ES-I3 (cell line): ENCODE results near the gene RAC2.
"Not testable (repeated sequence)": the region's sequence is repeated elsewhere in the genome, so short reads cannot be mapped to it uniquely, and the experiment has no call there.

Experiments used
- H3K36me3 ChIP-seq: 2 replicates; pipeline ENCODE4 v1.6.1; 2013; ENCODE audit warnings: mild to moderate bottlenecking, low read length, control low read depth, moderate library complexity; ENCODE audit not compliant: insufficient read depth
- H3K4me1 ChIP-seq: 2 replicates; pipeline ENCODE4 v1.6.1; 2013; ENCODE audit warnings: mild to moderate bottlenecking, control low read depth, low read length; ENCODE audit not compliant: insufficient read depth
- H3K9ac ChIP-seq: 2 replicates; pipeline ENCODE4 v1.6.1; 2013; ENCODE audit warnings: low read depth, mild to moderate bottlenecking, low read length, moderate library complexity
- H3K9me3 ChIP-seq: 2 replicates; pipeline ENCODE4 v1.6.1; 2013; ENCODE audit warnings: mild to moderate bottlenecking, low read length, moderate library complexity; ENCODE audit not compliant: control insufficient read depth, insufficient read depth

Gene RAC2

DNA sequence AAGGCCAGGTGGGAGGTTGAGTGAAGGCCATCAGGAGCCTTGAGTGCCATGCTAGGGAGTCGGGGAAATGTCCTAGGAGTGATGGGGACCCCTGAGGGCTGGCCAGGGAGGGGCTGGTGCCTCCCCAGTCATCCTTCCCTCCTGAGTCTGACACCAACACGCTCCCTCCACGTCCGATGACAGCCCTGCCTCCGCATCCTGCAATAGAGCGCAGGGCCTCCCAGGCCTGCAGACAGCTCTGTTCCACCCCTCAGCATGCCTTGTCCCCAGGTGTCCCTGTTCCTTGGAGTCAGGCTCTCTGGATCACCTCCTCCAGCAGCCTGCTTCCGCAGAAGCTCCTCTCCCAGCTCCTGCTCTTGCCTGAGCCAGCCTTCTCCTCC, 3.1 kb downstream of the RAC2 start:
- peaks cover 24% of the 10 kb centered on the region; the same call in 1 of the 2 replicates for H3K4me1 ChIP-seq
- H3K9ac ChIP-seq: no peak overlapping the region
- H3K36me3 ChIP-seq: no peaks in the 10 kb centered on the region
- H3K9me3 ChIP-seq: no peaks in the 10 kb centered on the region

GRCh38 chr22:37240240-37240940, 3.7 kb downstream of the RAC2 start:
- Histone ChIP-seq H3K36me3 (no peaks in the 10 kb centered on the region), H3K4me1 (peaks cover 19% of the 10 kb centered on the region; the same call in 1 of the 2 replicates), H3K9me3 (no peaks in the 10 kb centered on the region), H3K9ac (no peak overlapping the region)

- Histone ChIP-seq H3K9me3 (no peaks in the 10 kb centered on the region), H3K36me3 (no peaks in the 10 kb centered on the region), H3K9ac (no peak overlapping the region), H3K4me1 (peaks cover 16% of the 10 kb centered on the region; the same call in 1 of the 2 replicates)
Observed at GRCh38 chr22:37239336-37240239, 4.5 kb downstream of the RAC2 start.

- H3K9ac ChIP-seq: no peak overlapping the region
- no peaks in the 10 kb centered on the region for H3K36me3 ChIP-seq
- peaks cover 6% of the 10 kb centered on the region; the same call in 1 of the 2 replicates for H3K4me1 ChIP-seq
Observed at GRCh38 chr22:37237371-37238268, 6.4 kb downstream of the RAC2 start.

GRCh38 chr22:37235897-37236607, 8.0 kb downstream of the RAC2 start:
- no peaks in the 10 kb centered on the region for H3K9me3 ChIP-seq
- H3K36me3 ChIP-seq: no peaks in the 10 kb centered on the region
- H3K9ac ChIP-seq: no peak overlapping the region
- no peaks in the 10 kb centered on the region for H3K4me1 ChIP-seq

More at GRCh38 chr22:37237371-37238268, 6.4 kb downstream of the RAC2 start:
- H3K9me3 ChIP-seq: no peaks in the 10 kb centered on the region

GRCh38 chr22:37234736-37235711, 9.0 kb downstream of the RAC2 start:
- no peaks in the 10 kb centered on the region for H3K9me3 ChIP-seq
- H3K9ac ChIP-seq: no peak overlapping the region
- H3K4me1 ChIP-seq: peaks cover 5% of the 10 kb centered on the region; the same call in 1 of the 2 replicates
- H3K36me3 ChIP-seq: no peaks in the 10 kb centered on the region

GRCh38 chr22:37233751-37234631, 10.1 kb downstream of the RAC2 start:
- H3K9me3 ChIP-seq: no peaks in the 10 kb centered on the region
- H3K9ac ChIP-seq: no peak overlapping the region
- H3K4me1 ChIP-seq: peaks cover 5% of the 10 kb centered on the region; the same call in 1 of the 2 replicates
- H3K36me3 ChIP-seq: no peaks in the 10 kb centered on the region

DNA sequence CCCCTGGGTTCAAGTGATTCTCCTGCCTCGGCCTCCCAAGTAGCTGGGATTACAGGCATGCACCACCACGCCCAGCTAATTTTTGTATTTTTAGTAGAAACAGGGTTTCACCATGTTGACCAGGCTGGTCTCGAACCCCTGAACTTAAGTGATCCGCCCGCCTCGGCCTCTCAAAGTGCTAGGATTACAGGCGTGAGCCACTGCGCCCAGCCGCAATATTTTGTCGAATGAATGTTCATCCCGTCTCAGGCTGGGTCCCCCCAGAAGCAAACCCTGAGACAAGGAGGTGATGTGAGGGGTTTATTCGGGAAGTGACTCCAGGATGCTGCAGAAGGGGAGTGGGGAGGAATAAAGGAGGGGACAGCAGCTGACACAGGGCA, 10.7 kb downstream of the RAC2 start:
- H3K9me3 ChIP-seq, H3K9ac ChIP-seq, H3K36me3 ChIP-seq, H3K4me1 ChIP-seq: not testable (repeated sequence)

- peaks cover 5% of the 10 kb centered on the region; the same call in 1 of the 2 replicates for H3K4me1 ChIP-seq
- H3K9ac ChIP-seq: no peak overlapping the region
- no peaks in the 10 kb centered on the region for H3K36me3 ChIP-seq
- no peaks in the 10 kb centered on the region for H3K9me3 ChIP-seq
Observed at GRCh38 chr22:37232140-37232998, 11.7 kb downstream of the RAC2 start.

DNA sequence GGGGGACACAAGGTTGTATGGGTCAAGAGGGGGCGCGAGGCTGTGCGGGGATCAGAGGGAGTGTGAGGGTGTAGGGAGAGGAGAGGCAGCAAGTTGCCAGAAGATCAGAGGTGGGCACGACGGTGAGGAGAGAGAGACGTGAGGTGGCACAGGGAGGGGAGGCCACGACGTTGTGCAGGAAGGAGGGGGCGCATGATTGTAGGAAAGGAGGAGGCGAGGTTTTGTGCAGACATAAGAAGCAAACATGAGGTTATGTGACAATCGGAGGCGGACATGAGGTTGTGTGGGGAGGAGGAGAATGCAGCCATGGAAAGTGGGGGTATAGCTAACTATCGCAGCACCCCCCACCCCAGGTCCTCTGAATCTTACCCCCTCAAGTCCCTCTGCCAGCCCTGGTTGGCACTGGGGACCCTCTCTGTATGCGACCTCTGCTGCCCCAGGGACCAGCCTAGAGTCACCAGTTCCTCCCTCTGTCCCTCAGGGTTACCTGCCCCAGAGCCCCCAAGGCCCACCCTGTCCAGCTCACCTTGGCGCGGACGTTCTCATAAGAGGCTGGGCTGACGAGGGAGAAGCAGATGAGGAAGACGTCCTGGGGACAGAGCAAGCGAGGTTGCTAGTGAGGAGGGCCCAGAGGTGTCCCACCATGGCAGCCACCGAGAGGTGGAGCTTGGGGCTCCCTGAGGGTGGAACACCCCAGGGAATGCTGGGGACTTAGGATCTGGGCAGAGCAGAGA, 12.5 kb downstream of the RAC2 start:
- no peak overlapping the region for H3K9ac ChIP-seq
- H3K4me1 ChIP-seq: peaks cover 5% of the 10 kb centered on the region; the same call in 1 of the 2 replicates
- no peaks in the 10 kb centered on the region for H3K9me3 ChIP-seq
- no peaks in the 10 kb centered on the region for H3K36me3 ChIP-seq
